PC-3 (cell line): ENCODE data around the gene CSPG4.

Experiments used
- EZH2 ChIP-seq: fragments of 300-600 bp; sonication (generic); IDR thresholded peaks from one replicate; pipeline ENCODE4 v1.6.1; 2017; ENCODE audit warnings: antibody characterized with exemption, mild to moderate bottlenecking, low read length; ENCODE audit not compliant: unreplicated experiment
- TF ChIP-seq, protein P1 (sequence below): fragments of 300-600 bp; sonication (generic); conservative IDR thresholded peaks from 2 replicates; pipeline ENCODE4 v1.5.1; 2017; ENCODE audit warnings: antibody characterized with exemption, low read depth, mild to moderate bottlenecking, low read length

GRCh38 chr15:75641603-75642002 lies 71.0 kb downstream of the CSPG4 start:
- TF ChIP-seq, protein P1, sequence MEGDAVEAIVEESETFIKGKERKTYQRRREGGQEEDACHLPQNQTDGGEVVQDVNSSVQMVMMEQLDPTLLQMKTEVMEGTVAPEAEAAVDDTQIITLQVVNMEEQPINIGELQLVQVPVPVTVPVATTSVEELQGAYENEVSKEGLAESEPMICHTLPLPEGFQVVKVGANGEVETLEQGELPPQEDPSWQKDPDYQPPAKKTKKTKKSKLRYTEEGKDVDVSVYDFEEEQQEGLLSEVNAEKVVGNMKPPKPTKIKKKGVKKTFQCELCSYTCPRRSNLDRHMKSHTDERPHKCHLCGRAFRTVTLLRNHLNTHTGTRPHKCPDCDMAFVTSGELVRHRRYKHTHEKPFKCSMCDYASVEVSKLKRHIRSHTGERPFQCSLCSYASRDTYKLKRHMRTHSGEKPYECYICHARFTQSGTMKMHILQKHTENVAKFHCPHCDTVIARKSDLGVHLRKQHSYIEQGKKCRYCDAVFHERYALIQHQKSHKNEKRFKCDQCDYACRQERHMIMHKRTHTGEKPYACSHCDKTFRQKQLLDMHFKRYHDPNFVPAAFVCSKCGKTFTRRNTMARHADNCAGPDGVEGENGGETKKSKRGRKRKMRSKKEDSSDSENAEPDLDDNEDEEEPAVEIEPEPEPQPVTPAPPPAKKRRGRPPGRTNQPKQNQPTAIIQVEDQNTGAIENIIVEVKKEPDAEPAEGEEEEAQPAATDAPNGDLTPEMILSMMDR = no peak
- no peak for TF ChIP-seq EZH2
